Measurements from ENCODE around the gene WDR33. TPM values are rescaled to one million over a fixed set of nuclear protein-coding genes. Genes with fewer than 3 reads are reported as not detected.

Gene WDR33
- total RNA-seq, 2 experiments from 2014 or later: 71.4 to 74.6 TPM

- H3K36me3 Mint-ChIP-seq (ENCODE audit: low read depth): peaks cover 30% of the 10 kb centered on the region
- no peak for TF ChIP-seq CTCF (IDR thresholded peaks at IDR 0.05)
- H3K4me3 Mint-ChIP-seq: no peak overlapping the region
- no peaks in the 10 kb centered on the region for H3K4me1 Mint-ChIP-seq (ENCODE audit: low read depth)
- no peaks in the 10 kb centered on the region for H3K9me3 Mint-ChIP-seq
- DNase-seq (no peak), ATAC-seq (no peak)
- ChIA-PET POLR2A (interaction anchor here (0.7 to 1.5 kb wide), 4 partner anchors 10 to 207 kb away, joined by 3 to 6 read pairs (median 4); partner anchors contain the start of gene SFT2D3), CTCF (interaction anchor here (1.3 kb wide), 1 partner anchor 8 kb away, joined by 3 read pairs; no protein-coding TSS in a partner anchor)
- intact Hi-C loops (cut with micrococcal nuclease): no loop called here
- H3K27me3 Mint-ChIP-seq: no peaks in the 10 kb centered on the region
- no peak overlapping the region for H3K27ac Mint-ChIP-seq
These were observed 97.4 kb downstream of the WDR33 start for GRCh38 chr2:127713562-127713961.

- DNase-seq (no peak), ATAC-seq (no peak)
- POLR2A ChIA-PET: interaction anchor here (0.7 kb wide), 1 partner anchor 208 kb away, joined by 3 read pairs; no protein-coding TSS in a partner anchor
- intact Hi-C loops (cut with micrococcal nuclease): no loop called here
- TF ChIP-seq CTCF (IDR thresholded peaks at IDR 0.05): no peak
- H3K36me3 Mint-ChIP-seq (ENCODE audit: low read depth): peaks cover 29% of the 10 kb centered on the region
- no peaks in the 10 kb centered on the region for H3K27me3 Mint-ChIP-seq
- no peak overlapping the region for H3K4me3 Mint-ChIP-seq
- CTCF ChIA-PET: no interaction called here
- H3K9me3 Mint-ChIP-seq: no peaks in the 10 kb centered on the region
- H3K27ac Mint-ChIP-seq: no peak overlapping the region
- no peaks in the 10 kb centered on the region for H3K4me1 Mint-ChIP-seq (ENCODE audit: low read depth)
These were observed 98.0 kb downstream of the WDR33 start for GRCh38 chr2:127712999-127713398.

DNA sequence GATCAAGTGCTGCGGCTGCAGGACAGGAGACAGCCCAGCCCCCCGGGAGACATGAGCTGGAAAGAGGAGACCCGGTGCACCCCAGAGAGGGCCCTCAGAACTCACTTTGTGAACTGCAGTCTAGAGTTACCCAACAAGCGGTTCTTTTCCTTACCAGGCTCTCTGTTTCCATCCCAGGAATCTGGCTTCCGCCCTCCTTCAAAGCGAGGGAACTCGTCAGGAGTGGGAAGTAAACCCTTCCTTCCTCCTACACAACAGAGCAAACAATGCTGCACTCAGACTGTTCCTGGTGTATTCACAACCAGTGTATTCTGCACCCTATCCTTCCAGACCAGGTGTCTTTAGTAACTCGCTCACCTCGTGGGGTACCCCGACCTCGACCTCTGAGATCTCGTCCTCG lies 101.6 kb downstream of the WDR33 start:
- Mint-ChIP-seq H3K36me3 (ENCODE audit: low read depth) (peaks cover 42% of the 10 kb centered on the region), H3K9me3 (no peaks in the 10 kb centered on the region), H3K27ac (no peak overlapping the region), H3K27me3 (no peaks in the 10 kb centered on the region), H3K4me1 (ENCODE audit: low read depth) (peaks cover 13% of the 10 kb centered on the region), H3K4me3 (no peak overlapping the region)
- ATAC-seq: no peak
- ChIA-PET POLR2A (no interaction called here), CTCF (interaction anchor here (1.3 kb wide), 1 partner anchor 118 kb away, joined by 3 read pairs; no protein-coding TSS in a partner anchor)
- no peak for TF ChIP-seq CTCF (IDR thresholded peaks at IDR 0.05)
- intact Hi-C loops (cut with micrococcal nuclease): no loop called here
- no peak for DNase-seq

DNA sequence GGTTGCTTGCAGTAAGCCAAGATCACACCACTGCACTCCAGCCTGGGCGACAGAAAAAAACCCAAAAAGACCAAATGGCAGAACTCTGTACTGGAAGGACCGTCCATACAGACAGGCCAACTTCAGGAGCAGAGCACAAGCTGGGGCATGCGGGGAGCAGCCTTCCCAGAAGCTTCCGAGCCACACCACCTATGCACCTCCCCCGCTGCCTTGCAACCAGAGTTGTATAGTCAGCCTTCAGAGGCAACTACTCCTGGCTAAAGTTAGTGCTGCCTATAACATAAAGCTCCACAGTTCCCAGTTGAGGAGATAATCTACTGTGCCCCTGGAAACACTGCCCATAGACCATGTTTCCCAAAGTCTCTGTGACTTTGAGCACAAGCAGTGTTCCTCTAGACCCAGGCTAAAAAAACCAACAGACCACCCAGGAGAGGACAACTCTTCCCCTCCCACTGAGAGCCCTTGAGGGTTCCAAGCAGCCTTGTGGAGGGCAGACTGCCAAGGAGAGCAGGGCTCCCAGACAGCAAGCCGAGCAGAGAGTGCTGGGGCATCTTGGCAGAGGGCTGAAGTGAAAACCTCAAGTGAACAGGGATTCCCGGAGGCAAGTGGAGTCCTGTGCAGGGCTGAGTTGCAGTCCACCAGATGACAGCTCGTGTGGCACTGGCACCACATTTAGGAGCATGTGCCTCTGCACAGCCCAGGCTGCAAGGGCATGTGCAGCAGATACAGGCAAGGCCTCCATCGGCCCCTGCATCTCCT lies 102.9 kb downstream of the WDR33 start:
- Mint-ChIP-seq H3K27me3 (no peaks in the 10 kb centered on the region), H3K27ac (no peak overlapping the region), H3K4me1 (ENCODE audit: low read depth) (peaks cover 19% of the 10 kb centered on the region), H3K36me3 (ENCODE audit: low read depth) (peaks cover 50% of the 10 kb centered on the region), H3K4me3 (no peak overlapping the region), H3K9me3 (no peaks in the 10 kb centered on the region)
- ChIA-PET CTCF (no interaction called here), POLR2A (no interaction called here)
- no peak for DNase-seq
- intact Hi-C loops (cut with micrococcal nuclease): no loop called here
- TF ChIP-seq CTCF (IDR thresholded peaks at IDR 0.05): no peak
- ATAC-seq: no peak
